HCEC 1CT (cell line): Measurements from ENCODE around the gene SPACDR.

Source experiments
- DNase-seq: peaks from one replicate; pipeline ENCODE4 v3.0.0-alpha.2; 2017

Gene SPACDR

GRCh38 chr7:100433592-100434296 is 30.3 kb downstream of the SPACDR start:
- no peak for DNase-seq

GRCh38 chr7:100433276-100433591 is 30.8 kb downstream of the SPACDR start:
- no peak for DNase-seq

GRCh38 chr7:100432621-100433275 is 31.3 kb downstream of the SPACDR start:
- no peak for DNase-seq

GRCh38 chr7:100432053-100432452 is 32.0 kb downstream of the SPACDR start:
- DNase-seq: no peak

GRCh38 chr7:100431286-100431735 is 32.7 kb downstream of the SPACDR start:
- DNase-seq: no peak

- DNase-seq: no peak
Measured at GRCh38 chr7:100430493-100431285, 33.4 kb downstream of the SPACDR start.

GRCh38 chr7:100429637-100430492 is 34.2 kb downstream of the SPACDR start, which contains the start of gene MEPCE:
TSS of gene MEPCE (plus strand) at chr7:100429831. CDS start at chr7:100430019, 188 bp downstream.
- DNase-seq: peak; percentile 95

GRCh38 chr7:100428967-100429636 is 35.0 kb downstream of the SPACDR start:
- peak; percentile 100 for DNase-seq

- peak; percentile 96 for DNase-seq
Measured at GRCh38 chr7:100428199-100428966, 35.7 kb downstream of the SPACDR start, which contains the start of gene ZCWPW1. TSS of gene ZCWPW1 (minus strand) at chr7:100428703. CDS start at chr7:100420649, 8,054 bp downstream.

- DNase-seq: no peak
Measured at GRCh38 chr7:100427762-100428198, 36.3 kb downstream of the SPACDR start.

GRCh38 chr7:100426516-100426915 is 37.5 kb downstream of the SPACDR start:
- DNase-seq: no peak

GRCh38 chr7:100425347-100425746 is 38.7 kb downstream of the SPACDR start:
- no peak for DNase-seq

GRCh38 chr7:100423315-100423714 is 40.7 kb downstream of the SPACDR start:
- no peak for DNase-seq

GRCh38 chr7:100419660-100420226 is 44.3 kb downstream of the SPACDR start:
- DNase-seq: no peak

GRCh38 chr7:100418930-100419659 is 45.0 kb downstream of the SPACDR start:
- DNase-seq: no peak

GRCh38 chr7:100415448-100415847 is 48.6 kb downstream of the SPACDR start:
- no peak for DNase-seq

GRCh38 chr7:100413889-100414288 is 50.2 kb downstream of the SPACDR start:
- no peak for DNase-seq

- no peak for DNase-seq
Measured at GRCh38 chr7:100413346-100413745, 50.7 kb downstream of the SPACDR start.

- no peak for DNase-seq
Measured at GRCh38 chr7:100411101-100411500, 53.0 kb downstream of the SPACDR start.
